ENCODE results near the gene PER2. TPM values are rescaled to one million over a fixed set of nuclear protein-coding genes. Genes with fewer than 3 reads are reported as not detected.
"Not testable (repeated sequence)": the region's sequence is repeated elsewhere in the genome, so short reads cannot be mapped to it uniquely, and the experiment has no call there.

PER2 gene
- total RNA-seq, 1 donor from 2014 or later = 2.9 TPM

DNA sequence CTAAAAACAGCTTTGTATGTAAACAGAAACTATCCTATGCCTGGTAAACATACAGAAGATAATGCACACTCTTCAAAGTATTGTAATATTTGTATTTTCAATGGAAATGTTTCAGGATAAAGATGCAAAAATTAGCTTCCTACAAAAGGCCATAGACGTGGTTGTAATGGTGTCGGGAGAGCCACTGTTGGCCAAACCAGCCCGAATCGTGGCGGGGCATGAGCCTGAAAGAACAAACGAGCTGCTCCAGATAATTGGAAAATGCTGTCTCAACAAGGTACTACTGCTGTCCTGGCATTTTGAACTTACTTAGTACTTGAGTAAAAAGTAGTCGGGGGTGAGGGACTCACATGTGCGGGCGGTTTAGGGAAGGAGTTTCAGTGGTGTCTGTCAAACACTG lies 37.3 kb upstream of the PER2 start:
- Mint-ChIP-seq H3K27me3 (ENCODE audit: low read depth) (no peaks in the 10 kb centered on the region), H3K4me3 (ENCODE audit: unreplicated experiment) (no peak overlapping the region), H3K27ac (ENCODE audit: unreplicated experiment) (no peak overlapping the region), H3K36me3 (ENCODE audit: low read depth) (peaks cover 30% of the 10 kb centered on the region), H3K9me3 (ENCODE audit: low read depth) (no peaks in the 10 kb centered on the region), H3K4me1 (ENCODE audit: low read depth) (peaks cover 16% of the 10 kb centered on the region)
- no peak for DNase-seq (ENCODE audit: low spot score)
- TF ChIP-seq, protein P1, sequence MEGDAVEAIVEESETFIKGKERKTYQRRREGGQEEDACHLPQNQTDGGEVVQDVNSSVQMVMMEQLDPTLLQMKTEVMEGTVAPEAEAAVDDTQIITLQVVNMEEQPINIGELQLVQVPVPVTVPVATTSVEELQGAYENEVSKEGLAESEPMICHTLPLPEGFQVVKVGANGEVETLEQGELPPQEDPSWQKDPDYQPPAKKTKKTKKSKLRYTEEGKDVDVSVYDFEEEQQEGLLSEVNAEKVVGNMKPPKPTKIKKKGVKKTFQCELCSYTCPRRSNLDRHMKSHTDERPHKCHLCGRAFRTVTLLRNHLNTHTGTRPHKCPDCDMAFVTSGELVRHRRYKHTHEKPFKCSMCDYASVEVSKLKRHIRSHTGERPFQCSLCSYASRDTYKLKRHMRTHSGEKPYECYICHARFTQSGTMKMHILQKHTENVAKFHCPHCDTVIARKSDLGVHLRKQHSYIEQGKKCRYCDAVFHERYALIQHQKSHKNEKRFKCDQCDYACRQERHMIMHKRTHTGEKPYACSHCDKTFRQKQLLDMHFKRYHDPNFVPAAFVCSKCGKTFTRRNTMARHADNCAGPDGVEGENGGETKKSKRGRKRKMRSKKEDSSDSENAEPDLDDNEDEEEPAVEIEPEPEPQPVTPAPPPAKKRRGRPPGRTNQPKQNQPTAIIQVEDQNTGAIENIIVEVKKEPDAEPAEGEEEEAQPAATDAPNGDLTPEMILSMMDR (IDR thresholded peaks at IDR 0.05) = no peak

- peaks cover 23% of the 10 kb centered on the region for H3K36me3 Mint-ChIP-seq (ENCODE audit: low read depth)
- H3K27ac Mint-ChIP-seq (ENCODE audit: unreplicated experiment); DNase-seq (ENCODE audit: low spot score); H3K27me3 Mint-ChIP-seq (ENCODE audit: low read depth); H3K9me3 Mint-ChIP-seq (ENCODE audit: low read depth); H3K4me3 Mint-ChIP-seq (ENCODE audit: unreplicated experiment): not testable (repeated sequence)
- peaks cover 22% of the 10 kb centered on the region for H3K4me1 Mint-ChIP-seq (ENCODE audit: low read depth)
Observed at GRCh38 chr2:238324248-238324647, 35.8 kb upstream of the PER2 start.

DNA sequence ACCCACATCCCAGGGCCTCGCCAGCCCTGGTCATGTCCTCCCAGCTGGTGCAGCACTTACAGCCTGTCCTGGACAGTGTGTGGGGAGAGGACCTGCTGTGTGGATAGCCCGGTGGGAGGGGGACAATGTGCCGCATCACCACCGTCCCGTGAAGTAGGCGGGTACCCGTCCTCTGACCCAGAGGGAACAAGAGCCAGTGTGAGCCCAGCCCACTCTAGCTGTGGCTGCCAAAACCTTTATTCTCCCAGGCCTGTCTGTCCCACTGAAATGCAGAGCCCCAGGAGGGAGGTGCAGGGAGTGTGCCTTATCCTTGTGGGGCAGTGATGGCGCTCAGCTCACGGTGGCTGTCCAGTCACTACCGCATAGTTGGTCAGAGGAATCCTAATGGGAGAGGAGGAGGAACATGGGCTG lies 33.6 kb upstream of the PER2 start:
- no peaks in the 10 kb centered on the region for H3K9me3 Mint-ChIP-seq (ENCODE audit: low read depth)
- peaks cover 8% of the 10 kb centered on the region for H3K36me3 Mint-ChIP-seq (ENCODE audit: low read depth)
- no peak for DNase-seq (ENCODE audit: low spot score)
- no peaks in the 10 kb centered on the region for H3K27me3 Mint-ChIP-seq (ENCODE audit: low read depth)
- H3K4me1 Mint-ChIP-seq (ENCODE audit: low read depth) = peaks cover 24% of the 10 kb centered on the region
- TF ChIP-seq, protein P1 (IDR thresholded peaks at IDR 0.05) = no peak
- H3K4me3 Mint-ChIP-seq (ENCODE audit: unreplicated experiment) = peak overlapping the region; percentile 70
- no peak overlapping the region for H3K27ac Mint-ChIP-seq (ENCODE audit: unreplicated experiment)

DNA sequence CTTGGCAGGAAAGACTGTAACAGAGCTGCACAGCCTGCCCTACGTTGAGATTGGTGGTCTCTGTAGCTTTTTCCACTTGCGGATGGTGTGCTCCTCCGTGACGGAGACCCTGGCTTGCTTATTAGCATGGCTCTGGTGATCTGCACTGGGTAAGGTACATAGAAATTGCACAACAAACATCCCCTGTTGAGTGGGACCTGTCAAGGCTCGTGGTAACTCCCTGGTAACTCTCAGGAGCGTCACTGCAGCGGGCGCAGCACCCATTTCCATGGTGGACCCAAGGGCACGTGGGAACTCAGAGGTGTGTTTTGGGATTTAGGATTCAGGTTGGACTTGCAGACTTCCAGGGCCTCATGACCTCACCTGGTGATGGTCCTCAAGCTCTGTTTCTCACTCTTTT lies 33.1 kb upstream of the PER2 start:
- H3K27ac Mint-ChIP-seq (ENCODE audit: unreplicated experiment) = peak overlapping the region; percentile 83
- peaks cover 24% of the 10 kb centered on the region for H3K4me1 Mint-ChIP-seq (ENCODE audit: low read depth)
- TF ChIP-seq, protein P1 (IDR thresholded peaks at IDR 0.05) = no peak
- H3K4me3 Mint-ChIP-seq (ENCODE audit: unreplicated experiment) = peak overlapping the region; percentile 70
- no peaks in the 10 kb centered on the region for H3K27me3 Mint-ChIP-seq (ENCODE audit: low read depth)
- DNase-seq (ENCODE audit: low spot score) = no peak
- no peaks in the 10 kb centered on the region for H3K9me3 Mint-ChIP-seq (ENCODE audit: low read depth)
- H3K36me3 Mint-ChIP-seq (ENCODE audit: low read depth) = peaks cover 6% of the 10 kb centered on the region

DNA sequence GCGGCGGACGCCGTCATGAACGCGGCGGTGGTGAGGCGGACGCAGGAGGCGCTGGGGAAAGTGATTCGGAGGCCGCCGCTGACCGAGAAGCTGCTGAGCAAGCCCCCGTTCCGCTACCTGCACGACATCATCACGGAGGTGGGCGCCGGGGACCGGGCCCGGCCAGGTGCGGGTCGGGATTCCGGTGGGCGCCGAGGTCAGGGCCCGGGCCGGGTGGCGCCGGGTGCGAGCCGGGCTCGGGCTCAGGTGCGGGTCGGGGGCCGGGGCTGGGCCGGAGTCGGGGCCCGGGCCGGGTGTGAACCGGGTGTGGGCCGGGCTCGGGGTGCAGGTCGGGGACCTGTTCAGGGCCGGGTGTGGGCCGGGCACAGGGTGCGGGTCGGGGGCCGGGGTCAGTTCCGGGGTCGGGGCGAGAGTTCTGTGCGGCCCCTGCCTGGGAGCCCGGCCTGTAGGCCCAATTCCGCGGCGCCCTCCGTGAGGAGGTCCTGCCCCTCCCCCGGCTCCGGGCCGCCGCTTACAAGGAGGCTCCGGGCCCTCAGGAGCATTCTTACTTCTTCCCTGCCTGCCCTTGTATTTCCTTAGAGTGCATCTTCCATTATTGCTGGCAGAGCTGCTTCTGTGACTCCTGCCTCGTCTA lies 32.4 kb upstream of the PER2 start:
- H3K9me3 Mint-ChIP-seq (ENCODE audit: low read depth) = no peaks in the 10 kb centered on the region
- peaks cover 24% of the 10 kb centered on the region for H3K4me1 Mint-ChIP-seq (ENCODE audit: low read depth)
- no peak for DNase-seq (ENCODE audit: low spot score)
- peak overlapping the region; percentile 72 for H3K4me3 Mint-ChIP-seq (ENCODE audit: unreplicated experiment)
- TF ChIP-seq, protein P1 (IDR thresholded peaks at IDR 0.05) = no peak
- peaks cover 2% of the 10 kb centered on the region for H3K27me3 Mint-ChIP-seq (ENCODE audit: low read depth)
- peak overlapping the region; percentile 83 for H3K27ac Mint-ChIP-seq (ENCODE audit: unreplicated experiment)
- peaks cover 6% of the 10 kb centered on the region for H3K36me3 Mint-ChIP-seq (ENCODE audit: low read depth)

DNA sequence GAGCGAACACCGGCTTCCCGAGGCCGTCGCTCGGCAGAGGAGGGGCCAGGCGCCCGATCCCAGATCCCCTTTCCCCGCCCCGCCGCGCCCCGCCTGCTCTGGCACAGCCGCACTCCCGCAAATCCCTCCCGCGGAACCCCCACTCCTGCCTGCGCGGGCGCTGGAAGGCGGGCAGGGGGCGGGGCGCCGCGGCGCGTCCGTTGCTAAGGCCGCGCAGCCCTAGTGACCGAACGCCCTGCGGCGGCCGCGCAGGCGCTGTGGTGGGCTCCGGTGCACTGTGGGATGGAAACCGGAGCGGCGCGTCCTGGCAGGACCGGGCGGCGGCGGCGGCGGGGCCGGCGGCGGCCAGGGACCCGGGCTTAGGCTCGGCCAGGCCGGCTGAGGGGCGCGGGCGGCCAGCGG lies 31.8 kb upstream of the PER2 start, which contains the start of gene TRAF3IP1:
TRAF3IP1 (plus strand) TSS at position 273 of the 402 bp plus-strand sequence. CDS start 145 bp downstream, outside the sequence.
- H3K27me3 Mint-ChIP-seq (ENCODE audit: low read depth) = peaks cover 5% of the 10 kb centered on the region
- no peaks in the 10 kb centered on the region for H3K9me3 Mint-ChIP-seq (ENCODE audit: low read depth)
- TF ChIP-seq, protein P1 (IDR thresholded peaks at IDR 0.05) = no peak
- H3K27ac Mint-ChIP-seq (ENCODE audit: unreplicated experiment) = peak within 1 kb of the TSS; percentile 83
- H3K36me3 Mint-ChIP-seq (ENCODE audit: low read depth) = peaks cover 4% of the 10 kb centered on the region
- H3K4me3 Mint-ChIP-seq (ENCODE audit: unreplicated experiment) = peak within 1 kb of the TSS; percentile 72
- peaks cover 24% of the 10 kb centered on the region for H3K4me1 Mint-ChIP-seq (ENCODE audit: low read depth)
- DNase-seq (ENCODE audit: low spot score) = peak; percentile 96
